HL-60 (cell line): ENCODE measurements around the gene HEXIM1.

Source experiments
- TF ChIP-seq, protein P1 (sequence below): IDR thresholded peaks from one replicate; pipeline ENCODE4 v1.5.1; 2011; ENCODE audit warnings: low read length, control low read depth, inconsistent platforms; ENCODE audit not compliant: insufficient read depth
- TF ChIP-seq, protein P2 (sequence below): IDR thresholded peaks from 2 replicates; pipeline ENCODE4 v1.6.1; 2012; ENCODE audit warnings: low read depth; ENCODE audit not compliant: insufficient replicate concordance

DNA sequence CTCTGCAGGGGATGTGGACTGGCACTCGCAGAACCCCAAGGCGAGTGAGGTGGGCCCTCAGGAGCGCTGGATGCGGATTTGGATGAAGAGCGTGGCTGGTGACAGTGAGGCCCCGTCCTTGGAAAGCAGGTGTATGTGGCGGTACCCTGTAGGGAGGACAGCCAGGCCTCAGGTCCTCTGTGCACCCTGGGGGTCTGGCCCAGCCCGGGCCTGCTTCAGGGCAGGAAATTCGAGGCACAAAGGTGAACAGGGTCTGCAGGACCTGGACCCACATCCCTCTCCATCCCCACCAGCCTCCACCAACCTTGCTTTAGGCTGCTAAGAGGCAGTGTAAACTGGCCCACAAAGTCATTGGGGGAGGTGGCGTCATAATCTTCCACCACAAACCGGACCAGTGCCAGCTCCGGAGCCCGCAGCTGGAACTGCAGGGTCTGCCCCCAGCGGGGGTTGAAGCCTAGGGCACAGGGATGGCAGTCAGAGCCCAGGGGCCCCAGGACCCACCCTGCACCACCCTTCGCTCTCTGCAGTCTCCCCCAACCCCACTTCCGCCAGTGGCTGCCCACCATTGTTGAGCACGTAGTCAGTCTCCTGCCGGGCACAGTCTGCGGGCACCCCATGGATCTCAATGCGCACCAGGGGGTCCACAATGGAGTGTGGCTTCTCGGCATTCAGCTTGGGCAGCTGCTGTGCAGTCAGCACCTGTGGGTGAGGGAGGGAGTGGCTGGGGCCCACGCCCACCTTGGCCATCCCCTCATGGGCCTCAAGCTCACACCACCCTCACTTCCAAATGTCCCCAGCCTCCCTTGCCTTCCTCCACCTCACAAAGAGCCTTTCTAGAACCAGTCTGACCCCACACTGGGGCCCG is 35.5 kb upstream of the HEXIM1 start:
- TF ChIP-seq, protein P1, sequence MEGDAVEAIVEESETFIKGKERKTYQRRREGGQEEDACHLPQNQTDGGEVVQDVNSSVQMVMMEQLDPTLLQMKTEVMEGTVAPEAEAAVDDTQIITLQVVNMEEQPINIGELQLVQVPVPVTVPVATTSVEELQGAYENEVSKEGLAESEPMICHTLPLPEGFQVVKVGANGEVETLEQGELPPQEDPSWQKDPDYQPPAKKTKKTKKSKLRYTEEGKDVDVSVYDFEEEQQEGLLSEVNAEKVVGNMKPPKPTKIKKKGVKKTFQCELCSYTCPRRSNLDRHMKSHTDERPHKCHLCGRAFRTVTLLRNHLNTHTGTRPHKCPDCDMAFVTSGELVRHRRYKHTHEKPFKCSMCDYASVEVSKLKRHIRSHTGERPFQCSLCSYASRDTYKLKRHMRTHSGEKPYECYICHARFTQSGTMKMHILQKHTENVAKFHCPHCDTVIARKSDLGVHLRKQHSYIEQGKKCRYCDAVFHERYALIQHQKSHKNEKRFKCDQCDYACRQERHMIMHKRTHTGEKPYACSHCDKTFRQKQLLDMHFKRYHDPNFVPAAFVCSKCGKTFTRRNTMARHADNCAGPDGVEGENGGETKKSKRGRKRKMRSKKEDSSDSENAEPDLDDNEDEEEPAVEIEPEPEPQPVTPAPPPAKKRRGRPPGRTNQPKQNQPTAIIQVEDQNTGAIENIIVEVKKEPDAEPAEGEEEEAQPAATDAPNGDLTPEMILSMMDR, result no peak
- TF ChIP-seq, protein P2, sequence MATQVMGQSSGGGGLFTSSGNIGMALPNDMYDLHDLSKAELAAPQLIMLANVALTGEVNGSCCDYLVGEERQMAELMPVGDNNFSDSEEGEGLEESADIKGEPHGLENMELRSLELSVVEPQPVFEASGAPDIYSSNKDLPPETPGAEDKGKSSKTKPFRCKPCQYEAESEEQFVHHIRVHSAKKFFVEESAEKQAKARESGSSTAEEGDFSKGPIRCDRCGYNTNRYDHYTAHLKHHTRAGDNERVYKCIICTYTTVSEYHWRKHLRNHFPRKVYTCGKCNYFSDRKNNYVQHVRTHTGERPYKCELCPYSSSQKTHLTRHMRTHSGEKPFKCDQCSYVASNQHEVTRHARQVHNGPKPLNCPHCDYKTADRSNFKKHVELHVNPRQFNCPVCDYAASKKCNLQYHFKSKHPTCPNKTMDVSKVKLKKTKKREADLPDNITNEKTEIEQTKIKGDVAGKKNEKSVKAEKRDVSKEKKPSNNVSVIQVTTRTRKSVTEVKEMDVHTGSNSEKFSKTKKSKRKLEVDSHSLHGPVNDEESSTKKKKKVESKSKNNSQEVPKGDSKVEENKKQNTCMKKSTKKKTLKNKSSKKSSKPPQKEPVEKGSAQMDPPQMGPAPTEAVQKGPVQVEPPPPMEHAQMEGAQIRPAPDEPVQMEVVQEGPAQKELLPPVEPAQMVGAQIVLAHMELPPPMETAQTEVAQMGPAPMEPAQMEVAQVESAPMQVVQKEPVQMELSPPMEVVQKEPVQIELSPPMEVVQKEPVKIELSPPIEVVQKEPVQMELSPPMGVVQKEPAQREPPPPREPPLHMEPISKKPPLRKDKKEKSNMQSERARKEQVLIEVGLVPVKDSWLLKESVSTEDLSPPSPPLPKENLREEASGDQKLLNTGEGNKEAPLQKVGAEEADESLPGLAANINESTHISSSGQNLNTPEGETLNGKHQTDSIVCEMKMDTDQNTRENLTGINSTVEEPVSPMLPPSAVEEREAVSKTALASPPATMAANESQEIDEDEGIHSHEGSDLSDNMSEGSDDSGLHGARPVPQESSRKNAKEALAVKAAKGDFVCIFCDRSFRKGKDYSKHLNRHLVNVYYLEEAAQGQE, result no peak
